IPS-NIHi7 (cell line): ENCODE results near the gene CPED1.
"Not testable (repeated sequence)": the region's sequence is repeated elsewhere in the genome, so short reads cannot be mapped to it uniquely, and the experiment has no call there.

ENCODE experiments used
- DNase-seq: peaks from one replicate; pipeline ENCODE4 v3.0.0; 2012; ENCODE audit warnings: mixed read lengths; ENCODE audit errors: extremely low spot score

CPED1 gene

DNA sequence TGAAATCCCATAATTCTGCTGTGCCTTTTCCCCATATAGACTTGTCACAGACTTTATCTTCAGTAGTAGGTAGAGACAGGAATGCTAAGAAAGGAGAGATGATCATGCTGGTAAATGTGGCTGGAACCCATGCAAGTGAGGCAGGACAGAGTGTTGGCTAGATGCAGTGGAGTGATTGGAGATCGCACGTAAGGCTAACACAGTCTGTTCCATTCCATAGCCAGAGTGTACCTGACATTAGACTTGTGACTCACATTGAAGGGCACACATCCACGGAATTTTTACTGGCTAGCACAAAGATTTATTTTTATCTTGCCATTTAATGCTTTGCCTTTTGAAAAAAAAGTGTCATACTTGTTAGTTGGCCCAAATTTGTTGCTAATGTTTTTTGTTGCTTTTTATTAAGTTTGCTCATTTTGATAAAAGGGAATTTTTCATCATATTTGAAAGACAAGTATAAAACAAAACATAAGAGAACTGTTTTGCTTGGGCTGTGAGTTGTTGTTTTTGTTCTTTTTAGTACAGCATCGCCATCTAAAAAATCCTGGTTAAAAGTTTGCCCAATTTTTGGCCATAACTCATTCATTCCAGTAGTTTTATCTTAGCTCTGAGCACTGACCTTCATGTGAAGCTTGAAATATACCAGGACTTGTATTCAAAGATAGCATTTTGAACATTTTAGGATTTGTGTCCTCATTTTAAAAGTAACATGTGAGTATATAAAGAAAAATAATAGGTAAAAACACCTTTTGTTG lies 81.0 kb downstream of the CPED1 start:
- DNase-seq: no peak

DNA sequence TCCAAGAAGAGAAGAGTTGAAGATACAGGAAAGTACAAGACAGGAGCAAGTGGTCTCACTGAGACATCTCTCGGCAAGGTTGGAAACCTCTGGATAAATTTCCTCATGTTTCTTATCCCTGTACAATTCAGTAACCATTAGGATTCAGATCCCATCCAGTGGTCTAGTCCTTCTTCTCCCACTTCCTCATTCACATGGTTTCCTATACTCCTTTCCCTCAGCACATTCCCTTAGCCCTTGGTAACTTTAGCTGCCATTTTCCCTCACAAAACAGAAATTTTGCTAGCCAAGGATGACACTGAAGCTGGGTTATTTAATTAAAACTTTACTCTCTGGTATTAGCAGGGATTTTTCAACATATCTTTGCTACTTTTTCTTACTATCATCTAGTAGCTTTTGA lies 82.6 kb downstream of the CPED1 start:
- no peak for DNase-seq

DNA sequence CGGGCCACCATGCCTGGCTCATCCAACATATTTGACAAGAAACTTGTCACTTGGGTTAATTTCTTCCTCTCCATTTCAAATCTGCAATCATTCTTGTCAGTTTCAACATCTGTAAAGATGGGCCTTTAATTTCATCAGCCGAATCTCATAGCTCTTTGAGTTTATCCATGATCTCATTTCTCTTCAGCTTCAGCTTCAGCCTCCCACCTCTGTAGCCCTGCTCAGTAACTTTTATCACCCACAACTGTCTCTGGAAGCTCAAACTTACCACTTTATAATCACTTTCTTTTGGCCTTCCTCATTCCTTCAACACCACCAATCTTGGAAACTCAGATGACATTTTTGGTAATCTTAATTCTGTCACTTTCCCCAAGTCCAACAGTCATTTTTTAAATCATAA lies 83.2 kb downstream of the CPED1 start:
- no peak for DNase-seq

DNA sequence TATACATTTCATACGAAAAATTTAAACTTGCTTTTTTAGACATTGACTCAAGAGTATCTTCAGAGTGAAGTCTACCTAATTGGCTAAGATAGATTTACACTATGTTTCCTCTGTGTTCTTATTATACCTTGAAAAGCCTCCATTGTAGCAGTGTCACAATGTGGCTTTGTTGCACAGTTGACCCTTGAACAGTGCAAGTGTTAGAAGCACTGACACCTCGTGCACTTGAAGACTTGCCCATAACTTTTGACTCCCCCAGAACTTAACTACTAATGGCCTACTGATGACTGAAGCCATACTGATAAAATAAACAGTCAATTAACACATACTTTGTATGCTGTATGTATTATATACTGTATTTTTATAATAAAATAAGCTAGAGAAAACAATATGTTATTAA lies 84.3 kb downstream of the CPED1 start:
- no peak for DNase-seq

DNA sequence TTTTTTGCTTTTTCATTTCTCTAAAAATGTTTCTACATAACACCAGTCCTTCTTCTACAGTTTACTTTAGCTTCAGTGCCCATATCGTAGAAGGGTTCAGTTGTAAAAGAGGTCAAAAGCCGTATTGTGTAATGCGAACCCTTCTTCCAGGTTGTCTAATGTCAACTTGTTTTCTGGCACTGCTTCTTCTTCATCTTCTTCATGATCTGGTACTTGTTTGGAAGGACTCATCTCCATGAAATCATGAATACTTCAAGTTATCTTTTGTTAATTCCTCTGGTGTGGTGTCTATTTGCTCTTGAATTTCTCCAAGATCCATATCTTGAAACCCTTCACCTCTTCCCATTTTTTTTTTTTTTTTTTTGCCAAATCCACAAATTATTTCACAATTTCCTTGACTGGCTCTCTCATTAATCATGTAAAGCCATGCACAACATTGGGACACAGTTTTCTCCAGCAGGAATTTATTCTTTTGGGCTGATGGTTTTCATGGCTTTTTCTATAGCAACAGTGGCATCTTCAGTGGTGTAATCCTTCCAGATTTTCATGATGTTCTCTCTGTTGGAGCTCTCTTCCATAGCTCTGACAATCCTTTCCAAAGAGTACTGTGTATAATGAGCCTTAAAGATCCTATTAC lies 85.1 kb downstream of the CPED1 start:
- no peak for DNase-seq

DNA sequence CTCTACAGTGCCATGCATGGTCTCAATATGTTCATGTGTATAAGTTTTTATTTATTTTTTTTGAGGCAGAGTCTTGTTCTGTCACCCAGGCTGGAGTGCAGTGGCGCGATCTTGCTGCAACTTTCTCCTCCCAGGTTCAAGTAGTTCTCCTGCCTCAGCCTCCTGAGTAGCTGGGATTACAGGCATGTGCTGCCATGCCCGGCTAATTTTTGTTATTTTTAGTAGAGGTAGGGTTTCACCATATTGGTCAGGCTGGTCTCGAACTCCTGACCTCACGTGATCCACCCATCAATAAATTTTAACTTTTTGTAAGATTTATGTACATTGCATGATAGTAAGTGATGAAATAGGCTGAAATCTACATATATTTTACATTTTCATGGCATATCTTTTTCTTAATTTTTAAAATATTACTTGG lies 86.9 kb downstream of the CPED1 start:
- DNase-seq: not testable (repeated sequence)

DNA sequence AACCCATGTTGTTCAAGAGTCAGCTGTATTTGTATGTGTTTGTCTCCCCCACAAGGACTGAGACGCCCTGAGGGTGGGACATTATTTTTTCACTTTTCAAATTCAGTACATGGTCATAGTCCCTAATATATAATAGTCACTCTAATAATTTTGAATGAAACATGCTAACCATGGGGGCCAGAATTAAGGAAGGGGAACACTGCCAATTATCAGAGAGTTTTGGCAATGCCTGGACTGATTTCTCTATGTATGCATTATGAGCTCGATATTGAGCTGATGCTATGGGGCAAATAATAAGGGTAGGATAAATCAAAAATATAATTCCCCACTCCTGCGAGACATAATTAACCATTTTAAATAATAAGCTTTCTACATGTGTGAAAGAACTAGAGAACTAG lies 87.4 kb downstream of the CPED1 start:
- DNase-seq: no peak

DNA sequence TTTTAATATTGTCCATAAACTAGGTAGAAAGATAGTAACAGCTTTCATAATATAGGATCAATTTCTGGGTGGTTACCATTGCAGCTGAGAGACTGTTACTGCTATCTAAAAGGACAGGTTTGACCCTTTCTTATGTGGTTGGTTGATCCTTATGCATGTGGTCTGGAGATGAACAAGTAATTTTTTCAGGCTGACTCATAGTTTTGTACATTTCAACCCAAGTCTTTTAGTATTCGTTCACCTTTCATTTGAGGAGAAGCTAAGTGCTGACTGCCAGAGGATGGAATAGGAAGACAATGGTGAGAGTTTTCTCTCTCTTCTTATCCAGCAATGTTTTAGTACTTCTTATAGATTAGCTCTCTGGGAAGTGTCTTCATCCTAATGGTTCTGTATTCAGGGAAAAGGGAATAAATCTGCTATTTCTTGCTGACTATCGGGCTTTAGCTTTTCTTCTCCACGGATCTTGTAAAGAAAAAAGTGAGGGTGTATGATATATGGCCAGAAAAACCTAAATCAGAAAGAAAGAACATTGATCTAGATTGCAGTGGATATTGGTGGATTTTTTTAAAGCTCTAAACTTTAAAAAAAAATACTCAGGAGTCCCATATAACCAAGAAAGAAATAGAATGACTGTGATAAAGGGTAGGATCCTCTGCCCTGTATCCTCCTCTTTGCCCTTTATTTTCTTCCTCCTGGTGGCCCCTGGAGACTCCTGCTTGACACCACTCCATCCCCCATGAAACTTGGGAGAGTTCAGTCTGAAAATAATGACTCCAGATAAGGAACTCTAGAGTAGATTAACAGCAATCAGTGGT lies 88.0 kb downstream of the CPED1 start:
- no peak for DNase-seq

DNA sequence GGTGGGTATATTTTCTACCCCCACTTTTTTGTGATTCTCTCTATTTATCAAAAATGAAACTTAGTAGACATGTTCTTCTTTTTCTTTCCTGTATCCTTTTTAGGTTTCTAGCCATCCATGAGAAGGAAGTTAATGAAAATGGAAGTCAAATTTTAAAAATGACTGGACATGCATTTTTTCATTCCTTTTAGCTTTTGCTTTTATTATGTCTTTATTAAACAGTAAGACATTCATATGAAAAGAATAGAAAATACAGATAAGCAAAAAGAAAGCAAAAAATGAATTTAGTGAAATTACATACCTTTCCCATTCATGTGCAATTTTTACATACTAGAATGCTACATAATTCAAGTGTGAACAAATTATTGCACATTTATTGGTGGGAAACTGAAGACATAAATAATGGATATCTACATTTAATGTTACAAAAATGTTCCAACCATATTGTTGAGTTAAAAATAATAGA lies 88.7 kb downstream of the CPED1 start:
- no peak for DNase-seq

DNA sequence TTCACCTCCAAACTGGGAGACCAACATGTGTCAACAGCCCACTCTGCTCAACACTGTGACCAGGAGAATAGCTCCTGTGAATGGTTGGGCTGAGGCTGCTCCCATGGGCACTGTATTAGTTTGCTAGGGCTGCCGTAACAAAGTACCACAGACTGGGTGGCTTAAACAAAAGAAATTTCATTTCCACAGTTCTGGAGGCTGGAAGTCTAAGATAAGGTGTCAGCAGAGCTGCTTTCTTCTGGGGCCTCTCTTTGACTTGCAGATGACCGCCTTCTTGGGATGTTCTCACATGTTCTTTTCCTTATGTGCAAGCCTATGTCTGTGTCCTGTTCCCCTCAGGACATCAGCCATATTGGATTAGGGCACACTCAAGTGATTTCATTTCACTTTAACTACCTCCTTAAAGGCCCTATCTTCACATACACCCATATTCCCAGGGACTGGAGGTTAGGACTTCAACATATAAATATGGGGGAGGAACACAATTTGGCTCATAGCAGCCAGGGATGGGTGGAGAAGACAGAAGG lies 90.3 kb downstream of the CPED1 start:
- DNase-seq: no peak

DNA sequence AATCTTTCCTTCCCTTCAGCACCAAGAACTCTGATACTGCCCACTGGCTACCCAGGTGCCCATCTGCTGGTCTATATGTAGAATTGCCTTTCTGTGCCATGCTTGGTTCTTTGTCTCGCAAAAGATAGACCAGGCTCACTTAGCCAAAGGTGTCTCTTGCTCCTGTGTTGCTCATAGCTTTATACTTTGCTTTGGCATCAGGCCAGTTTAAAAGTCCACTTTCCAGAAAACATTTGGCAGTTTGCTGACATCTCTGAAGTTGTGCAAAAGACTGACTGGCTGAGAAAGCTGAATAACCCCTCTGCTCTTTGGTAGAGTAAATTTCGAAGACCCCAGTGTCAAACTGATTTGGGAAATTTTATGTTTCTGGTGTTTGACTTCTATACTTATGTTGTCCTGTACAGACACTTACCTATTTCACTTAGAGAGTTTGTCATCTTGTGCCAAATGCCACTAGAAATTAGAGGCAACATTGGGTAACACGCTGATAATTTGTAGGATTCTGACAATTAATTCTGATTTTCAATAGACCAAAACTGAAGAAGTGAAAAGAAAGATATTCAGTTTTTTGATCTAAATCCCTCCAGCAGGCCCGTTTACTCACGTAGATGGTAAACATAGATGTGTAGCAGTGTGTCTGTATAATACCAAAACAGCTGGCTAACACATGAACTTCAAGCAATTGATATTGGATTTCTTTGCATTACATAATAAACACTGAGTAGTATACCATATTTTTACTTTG lies 91.1 kb downstream of the CPED1 start:
- DNase-seq: no peak

DNA sequence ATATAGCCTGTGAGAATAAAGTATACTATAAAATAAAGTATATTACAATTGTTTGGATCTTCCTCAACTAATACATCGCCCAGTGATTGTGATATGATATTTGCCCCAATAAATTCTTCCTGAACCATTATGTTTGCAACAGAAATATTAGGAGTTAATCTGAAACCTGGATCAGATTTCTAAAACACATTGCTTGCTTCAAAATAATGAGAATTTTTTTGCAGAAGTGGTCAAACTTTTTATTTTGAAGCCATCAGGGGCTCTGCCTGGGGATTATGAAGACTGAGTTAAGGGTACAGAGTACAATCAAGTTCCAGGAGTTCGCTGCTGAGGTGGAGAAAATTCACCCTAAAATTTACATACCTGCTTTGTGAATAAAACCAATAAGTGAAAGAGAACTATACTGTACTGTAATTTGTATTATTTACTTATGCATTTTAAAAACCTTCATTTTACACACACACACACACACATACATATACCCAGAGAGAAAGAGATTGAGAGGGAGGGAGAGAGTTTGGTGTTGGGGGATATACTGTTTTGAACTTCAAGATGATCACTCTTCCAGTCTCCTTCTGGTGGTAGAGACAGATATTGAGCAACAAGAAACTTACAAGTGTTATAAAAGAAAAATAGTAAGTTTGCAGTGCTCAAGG lies 91.9 kb downstream of the CPED1 start:
- DNase-seq: no peak

DNA sequence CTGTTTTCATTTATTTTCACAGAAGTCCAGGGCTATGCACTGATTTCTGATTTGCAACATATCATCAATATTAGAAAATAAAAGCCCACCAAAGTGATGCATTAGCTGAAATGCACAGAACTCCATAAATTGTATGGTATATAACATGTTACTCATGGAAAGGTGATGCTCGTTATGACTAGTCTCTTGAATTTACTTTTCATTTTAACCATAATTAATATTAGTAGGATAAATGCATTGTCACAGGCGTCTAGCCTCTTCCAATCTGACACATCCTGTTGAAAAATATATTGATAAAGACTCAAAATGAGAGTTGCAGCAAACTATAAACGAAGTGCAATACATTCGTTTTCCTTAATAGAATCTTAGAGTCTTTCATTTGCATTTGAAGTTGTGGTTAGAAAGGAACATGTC lies 92.4 kb downstream of the CPED1 start:
- DNase-seq: no peak

DNA sequence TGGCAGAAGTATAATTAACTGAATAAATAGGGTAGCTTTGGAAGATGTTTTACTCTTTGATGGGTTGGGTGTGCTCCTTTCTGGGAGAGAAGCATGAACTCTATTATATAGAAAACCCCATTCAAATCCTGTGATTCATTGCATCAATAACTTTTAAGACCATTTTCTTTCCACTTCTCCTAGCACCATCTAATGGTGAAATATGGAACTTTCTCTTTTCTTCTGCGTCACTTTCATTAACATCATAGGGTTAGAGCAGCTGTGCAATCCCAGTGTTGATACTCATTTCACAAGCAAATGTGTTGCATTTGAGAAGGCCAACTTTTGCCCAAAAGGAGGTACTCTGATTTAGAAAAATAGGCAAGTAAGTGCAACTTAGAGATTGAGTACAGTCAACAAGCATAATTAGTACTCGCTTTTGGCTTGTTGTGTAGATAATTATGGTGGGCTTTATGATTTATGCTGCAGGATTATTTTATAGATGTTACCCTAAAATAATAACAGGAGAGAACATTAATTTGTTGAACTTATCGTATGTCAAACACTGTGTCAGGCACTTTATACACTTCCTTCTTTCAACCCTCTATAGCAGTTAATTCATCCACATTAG lies 92.9 kb downstream of the CPED1 start:
- DNase-seq: no peak

DNA sequence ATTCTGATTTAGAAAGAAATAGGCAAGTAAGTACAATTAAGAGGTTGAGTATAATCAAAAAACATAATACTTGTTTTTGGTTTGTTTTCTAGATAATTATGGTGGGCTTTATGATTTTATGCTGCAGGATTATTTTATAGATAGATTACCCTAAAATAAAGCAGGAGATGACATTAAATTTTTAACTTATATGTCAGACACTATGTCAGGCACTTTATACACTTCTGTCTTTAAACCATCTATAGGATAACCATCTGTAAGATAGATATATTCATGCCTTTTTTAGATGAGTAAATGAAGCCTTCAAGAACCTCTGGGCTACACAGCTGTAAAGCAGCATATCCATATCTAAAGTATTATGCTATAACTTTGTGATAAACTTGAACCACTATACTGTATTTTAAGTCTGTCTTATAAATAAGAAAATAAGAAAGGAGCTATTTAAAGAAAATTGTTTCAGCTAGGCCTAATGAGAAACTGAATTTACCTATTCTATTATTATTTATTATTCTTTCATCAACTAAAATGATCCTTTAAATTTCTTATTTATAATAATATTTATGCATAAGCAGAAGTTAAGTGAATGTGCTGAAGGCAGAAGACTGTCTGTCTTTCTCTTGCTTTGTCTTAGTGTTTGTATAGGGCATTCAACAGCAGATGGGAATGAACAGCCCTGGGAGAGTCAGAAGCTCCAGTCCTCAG lies 94.0 kb downstream of the CPED1 start:
- no peak for DNase-seq

DNA sequence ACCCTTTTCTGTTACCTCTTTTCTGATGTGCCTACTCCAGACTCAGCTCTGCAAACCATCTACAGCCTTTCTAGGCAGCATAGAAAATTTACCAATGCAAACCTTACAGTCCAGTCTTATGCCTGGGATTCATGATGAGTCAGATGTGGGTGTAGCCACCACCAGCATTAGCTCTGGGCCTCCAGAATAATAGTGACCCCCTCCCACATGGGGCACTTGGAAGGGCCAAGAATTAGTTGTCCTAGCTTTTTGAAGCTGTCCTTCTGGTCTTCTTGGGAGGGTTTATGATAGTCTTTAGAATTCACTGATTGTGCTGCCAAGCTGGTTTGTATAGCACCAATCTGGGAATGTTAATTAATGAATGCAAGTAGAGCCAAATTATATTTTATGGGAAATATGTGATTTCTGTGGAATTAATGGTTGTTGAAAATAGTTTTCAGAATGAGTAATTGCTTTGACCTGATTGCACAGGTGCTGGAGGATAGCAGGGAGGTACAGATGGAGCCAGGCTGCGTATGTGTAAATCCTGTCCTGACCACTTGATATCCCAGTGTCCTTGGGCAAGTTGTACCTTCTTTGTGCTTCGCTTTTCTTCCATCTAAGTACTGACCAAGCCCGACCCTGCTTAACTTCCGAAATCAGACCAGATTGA lies 94.8 kb downstream of the CPED1 start:
- DNase-seq: no peak

DNA sequence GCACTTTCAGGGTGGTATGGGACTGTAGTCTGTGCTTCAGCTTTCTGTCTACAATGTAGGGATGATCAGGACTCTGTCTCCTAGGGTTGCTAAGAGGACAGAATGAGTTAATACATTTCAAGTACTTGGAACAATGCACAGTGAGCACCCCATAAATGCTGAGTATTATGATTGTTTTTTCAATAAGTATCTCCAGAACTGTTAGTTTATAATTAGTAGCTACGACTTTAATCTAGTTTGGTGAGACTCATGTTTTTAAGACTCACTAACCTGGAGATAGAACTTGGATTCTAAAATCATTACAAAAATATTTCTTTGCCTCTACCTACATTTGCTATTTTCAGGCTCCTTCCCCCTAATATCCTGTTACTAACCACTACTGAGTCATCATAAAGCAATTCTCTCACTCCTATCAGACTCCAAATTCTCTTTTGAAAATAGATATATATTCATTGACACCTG lies 95.3 kb downstream of the CPED1 start:
- no peak for DNase-seq

DNA sequence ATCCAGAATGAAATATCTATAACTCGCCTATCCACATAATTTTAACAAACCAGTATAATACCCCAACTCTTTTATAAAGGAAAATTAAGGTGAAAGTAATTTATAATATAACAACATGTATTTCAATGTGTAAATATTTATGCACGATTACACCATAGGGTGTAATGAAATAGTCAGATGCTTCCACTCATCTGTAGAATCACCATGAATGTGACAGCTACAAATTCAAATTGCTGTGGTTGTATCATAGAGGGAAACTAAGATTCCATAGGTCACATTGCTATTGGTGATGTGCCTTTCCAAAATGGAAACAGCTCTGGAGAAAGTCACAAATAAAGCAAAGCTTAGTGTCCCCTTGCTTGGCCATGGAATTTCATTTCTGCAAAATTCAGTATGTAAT lies 95.7 kb downstream of the CPED1 start:
- DNase-seq: no peak

DNA sequence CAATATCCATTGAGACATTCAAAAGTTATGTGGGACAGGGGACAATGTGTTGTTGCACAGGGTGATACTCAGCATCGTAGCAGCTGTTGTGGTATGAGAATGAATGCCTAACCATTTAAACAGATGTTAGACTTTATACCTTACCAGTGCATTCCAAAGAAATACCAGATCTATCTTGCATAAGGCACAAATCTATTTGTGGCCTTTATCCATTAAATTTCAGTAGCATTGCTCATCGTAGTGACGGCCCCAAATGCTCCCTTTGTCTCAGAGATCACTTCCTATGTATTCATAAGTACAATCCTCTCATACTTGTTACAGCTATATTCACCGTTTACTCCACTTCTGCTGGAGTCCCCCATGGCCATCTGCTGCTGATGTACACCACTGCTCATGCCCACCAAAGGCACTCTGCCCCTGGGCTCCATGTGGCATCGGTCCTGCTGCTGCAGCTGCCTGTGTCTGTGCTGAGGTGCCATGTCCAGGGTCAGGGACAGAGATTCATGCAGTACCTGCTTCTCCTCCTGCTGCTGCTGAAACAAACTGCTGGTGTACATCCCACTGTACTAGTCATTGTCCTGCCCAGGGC lies 96.3 kb downstream of the CPED1 start:
- no peak for DNase-seq
